Measurements from ENCODE around the gene EFHD1. TPM values are rescaled to one million over a fixed set of nuclear protein-coding genes. Genes with fewer than 3 reads are reported as not detected.

Gene EFHD1
- total RNA-seq, 4 donors from 2014 or later, result 1.6 to 6.1 (median 3.7) TPM; not detected in 1

GRCh38 chr2:232611061-232611460 lies 22.3 kb upstream of the EFHD1 start:
- Histone ChIP-seq H3K4me3 (no peak overlapping the region), H3K27ac (no peak overlapping the region), H3K9me3 (no peaks in the 10 kb centered on the region), H3K36me3 (no peaks in the 10 kb centered on the region), H3K4me1 (peaks cover 0 to 4% (median 2%) of the 10 kb centered on the region in 4 donors), H3K27me3 (no peaks in the 10 kb centered on the region)
- in situ Hi-C loops (cut with MboI; ENCODE audit: low pct_ligation_motif_present in 1 of 4, low pct_unique_long_range_greater_than_20kb in 1 of 4, low sequenced_read_pairs in 3 of 4), result loop anchor here in 2 of 4 donors (25.0 kb wide), 1 partner anchor 626 kb away; no protein-coding TSS in a partner anchor
- no peak for TF ChIP-seq CTCF (IDR thresholded peaks at IDR 0.05)
- no peak for TF ChIP-seq EP300 (IDR thresholded peaks at IDR 0.05; ENCODE audit: low read depth)
- TF ChIP-seq POLR2AphosphoS5 (IDR thresholded peaks at IDR 0.05), result no peak
- no peak for TF ChIP-seq POLR2A (IDR thresholded peaks at IDR 0.05)
- 84% methylated on average over 6 of the region's 6 CpGs; no CpG with 5 or more reads in 1 of the 2 donors for WGBS, 2 donors (ENCODE audit: low coverage in 1 of 2)
- DNase-seq, result no peak
- intact Hi-C loops (cut with DNase I; ENCODE audit: low total_unique reads), result loop anchor here (10.0 kb wide), 1 partner anchor 634 kb away; no protein-coding TSS in a partner anchor

- 58% methylated on average over 9 of the region's 9 CpGs; no CpG with 5 or more reads in 1 of the 2 donors for WGBS, 2 donors (ENCODE audit: low coverage in 1 of 2)
- Histone ChIP-seq H3K4me3 (no peak overlapping the region), H3K27me3 (no peaks in the 10 kb centered on the region), H3K27ac (no peak overlapping the region), H3K9me3 (no peaks in the 10 kb centered on the region), H3K4me1 (no peaks in the 10 kb centered on the region), H3K36me3 (no peaks in the 10 kb centered on the region)
- in situ Hi-C loops (cut with MboI; ENCODE audit: low pct_ligation_motif_present in 1 of 4, low pct_unique_long_range_greater_than_20kb in 1 of 4, low sequenced_read_pairs in 3 of 4) (loop anchor here in 2 of 4 donors (25.0 kb wide), 1 partner anchor 626 kb away; no protein-coding TSS in a partner anchor), intact Hi-C loops (cut with DNase I; ENCODE audit: low total_unique reads) (loop anchor here (10.0 kb wide), 1 partner anchor 633 kb away; no protein-coding TSS in a partner anchor)
- TF ChIP-seq CTCF (IDR thresholded peaks at IDR 0.05) (peak; percentile 64 to 87 (median 76)), POLR2AphosphoS5 (IDR thresholded peaks at IDR 0.05) (no peak)
- DNase-seq, result peak; percentile 66
Measured at GRCh38 chr2:232611559-232612218, 21.7 kb upstream of the EFHD1 start.

GRCh38 chr2:232613538-232614134 lies 19.8 kb upstream of the EFHD1 start:
- no peaks in the 10 kb centered on the region for H3K9me3 ChIP-seq
- H3K27ac ChIP-seq, result no peak overlapping the region
- WGBS, 2 donors (ENCODE audit: low coverage in 1 of 2), result 45 to 65% methylated on average over 2 to 3 of the region's 3 CpGs
- in situ Hi-C loops (cut with MboI; ENCODE audit: low pct_ligation_motif_present in 1 of 4, low pct_unique_long_range_greater_than_20kb in 1 of 4, low sequenced_read_pairs in 3 of 4) (loop anchor here in 2 of 4 donors (25.0 kb wide), 1 partner anchor 624 kb away; no protein-coding TSS in a partner anchor), intact Hi-C loops (cut with DNase I; ENCODE audit: low total_unique reads) (loop anchor here (10.0 kb wide), 1 partner anchor 631 kb away; no protein-coding TSS in a partner anchor)
- H3K4me1 ChIP-seq, result no peaks in the 10 kb centered on the region
- TF ChIP-seq POLR2AphosphoS5 (IDR thresholded peaks at IDR 0.05) (no peak), CTCF (IDR thresholded peaks at IDR 0.05) (no peak), EP300 (IDR thresholded peaks at IDR 0.05; ENCODE audit: low read depth) (no peak), POLR2A (IDR thresholded peaks at IDR 0.05) (no peak)
- no peaks in the 10 kb centered on the region for H3K27me3 ChIP-seq
- no peak for DNase-seq
- no peak overlapping the region for H3K4me3 ChIP-seq
- H3K36me3 ChIP-seq, result no peaks in the 10 kb centered on the region

- in situ Hi-C loops (cut with MboI; ENCODE audit: low pct_ligation_motif_present in 1 of 4, low pct_unique_long_range_greater_than_20kb in 1 of 4, low sequenced_read_pairs in 3 of 4) (loop anchor here in 2 of 4 donors (25.0 kb wide), 1 partner anchor 622 kb away; no protein-coding TSS in a partner anchor), intact Hi-C loops (cut with DNase I; ENCODE audit: low total_unique reads) (loop anchor here (10.0 kb wide), 1 partner anchor 629 kb away; no protein-coding TSS in a partner anchor)
- no peak for DNase-seq
- no peak overlapping the region for H3K4me3 ChIP-seq
- TF ChIP-seq POLR2A (IDR thresholded peaks at IDR 0.05), result no peak
- TF ChIP-seq CTCF (IDR thresholded peaks at IDR 0.05), result no peak
- TF ChIP-seq POLR2AphosphoS5 (IDR thresholded peaks at IDR 0.05), result no peak
- TF ChIP-seq EP300 (IDR thresholded peaks at IDR 0.05; ENCODE audit: low read depth), result no peak
- no peaks in the 10 kb centered on the region for H3K36me3 ChIP-seq
- no peak overlapping the region for H3K27ac ChIP-seq
- H3K27me3 ChIP-seq, result no peaks in the 10 kb centered on the region
- WGBS, 2 donors (ENCODE audit: low coverage in 1 of 2), result 68 to 76% methylated on average over 5 to 8 of the region's 8 CpGs
- no peaks in the 10 kb centered on the region for H3K4me1 ChIP-seq
- H3K9me3 ChIP-seq, result no peaks in the 10 kb centered on the region
Measured at GRCh38 chr2:232615339-232615738, 18.1 kb upstream of the EFHD1 start.

Data from transverse colon (tissue), 4 donors.